ENCODE results near the gene DICER1.

GRCh38 chr14:95058491-95058890 is 98.8 kb downstream of the DICER1 start:
- TF ChIP-seq POU2F2 (IDR thresholded peaks at IDR 0.05; ENCODE audit: low read depth, low read length) (no peak), POLR2A (IDR thresholded peaks at IDR 0.05; ENCODE audit: low read depth, low read length) (no peak), TAF1 (IDR thresholded peaks at IDR 0.05; ENCODE audit: low read depth, low read length) (no peak), POLR2AphosphoS5 (IDR thresholded peaks at IDR 0.05; ENCODE audit: low read depth, low read length) (no peak), PAX5 (IDR thresholded peaks at IDR 0.05; ENCODE audit: insufficient read depth, low read length, severe bottlenecking) (no peak), SPI1 (IDR thresholded peaks at IDR 0.05; ENCODE audit: low read depth, low read length) (no peak)

Measured in GM12891 (cell line).